Urinary bladder (tissue), 4 donors: ENCODE data around the gene STH. TPM values are rescaled to one million over a fixed set of nuclear protein-coding genes. Genes with fewer than 3 reads are reported as not detected.
"Not testable (repeated sequence)": the region's sequence is repeated elsewhere in the genome, so short reads cannot be mapped to it uniquely, and the experiment has no call there.

Experiments
- DNase-seq: peaks from one replicate; pipeline ENCODE4 v3.0.0-alpha.2; 2015; ENCODE audit errors: extremely low spot score
- H3K27ac ChIP-seq: one replicate; pipeline ENCODE4 v1.5.1; 2013; ENCODE audit warnings: low read depth, mild to moderate bottlenecking, moderate library complexity
- H3K36me3 ChIP-seq: one replicate; pipeline ENCODE4 v1.6.1; 2013; ENCODE audit warnings: mild to moderate bottlenecking, moderate library complexity; ENCODE audit not compliant: insufficient read depth
- H3K4me1 ChIP-seq: one replicate; pipeline ENCODE4 v1.6.1; 2013; ENCODE audit warnings: mild to moderate bottlenecking, moderate library complexity; ENCODE audit not compliant: insufficient read depth
- H3K4me3 ChIP-seq: one replicate; pipeline ENCODE4 v1.5.1; 2013; ENCODE audit warnings: low read depth, low read length
- WGBS: extraction: QIAGEN DNeasy Blood & Tissue Kit; methylation state at CpG from one replicate; pipeline ENCODE4 v1.1.7; 2013; 5-methylcytosine and 5-hydroxymethylcytosine counted together
- polyA plus RNA-seq: library from polyadenylated mRNA; stranded (reverse); fragments of 200-250 nt; gene quantifications from one replicate; pipeline ENCODE4 v1.2.3, GENCODE V29; 2013
- total RNA-seq: library from RNA; depleted of rRNA; stranded (reverse); fragments of >200 nt; gene quantifications from one replicate; pipeline ENCODE4 v1.2.3, GENCODE V29; 2014
- donor health status: healthy with polysubstance abuse.
- donor health status: healthy.

STH gene
- total and polyA plus RNA-seq, 2 donors, result not detected

GRCh38 chr17:46010597-46011186 lies 11.6 kb downstream of the STH start:
- WGBS, result 84% methylated on average over 16 of the region's 16 CpGs
- no peak for DNase-seq

DNA sequence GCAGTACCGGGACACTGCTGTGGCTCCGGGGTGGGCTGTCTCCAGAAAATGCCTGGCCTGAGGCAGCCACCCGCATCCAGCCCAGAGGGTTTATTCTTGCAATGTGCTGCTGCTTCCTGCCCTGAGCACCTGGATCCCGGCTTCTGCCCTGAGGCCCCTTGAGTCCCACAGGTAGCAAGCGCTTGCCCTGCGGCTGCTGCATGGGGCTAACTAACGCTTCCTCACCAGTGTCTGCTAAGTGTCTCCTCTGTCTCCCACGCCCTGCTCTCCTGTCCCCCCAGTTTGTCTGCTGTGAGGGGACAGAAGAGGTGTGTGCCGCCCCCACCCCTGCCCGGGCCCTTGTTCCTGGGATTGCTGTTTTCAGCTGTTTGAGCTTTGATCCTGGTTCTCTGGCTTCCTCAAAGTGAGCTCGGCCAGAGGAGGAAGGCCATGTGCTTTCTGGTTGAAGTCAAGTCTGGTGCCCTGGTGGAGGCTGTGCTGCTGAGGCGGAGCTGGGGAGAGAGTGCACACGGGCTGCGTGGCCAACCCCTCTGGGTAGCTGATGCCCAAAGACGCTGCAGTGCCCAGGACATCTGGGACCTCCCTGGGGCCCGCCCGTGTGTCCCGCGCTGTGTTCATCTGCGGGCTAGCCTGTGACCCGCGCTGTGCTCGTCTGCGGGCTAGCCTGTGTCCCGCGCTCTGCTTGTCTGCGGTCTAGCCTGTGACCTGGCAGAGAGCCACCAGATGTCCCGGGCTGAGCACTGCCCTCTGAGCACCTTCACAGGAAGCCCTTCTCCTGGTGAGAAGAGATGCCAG lies 12.9 kb downstream of the STH start:
- Histone ChIP-seq H3K27ac (no peak overlapping the region), H3K36me3 (no peaks in the 10 kb centered on the region), H3K4me1 (no peaks in the 10 kb centered on the region), H3K4me3 (no peak overlapping the region)
- 88% methylated on average over 28 of the region's 28 CpGs for WGBS
- DNase-seq, result no peak

More at GRCh38 chr17:46010597-46011186, 11.6 kb downstream of the STH start:
- no peak overlapping the region for H3K27ac ChIP-seq
- H3K4me1 ChIP-seq, result no peaks in the 10 kb centered on the region
- H3K36me3 ChIP-seq, result no peaks in the 10 kb centered on the region
- no peak overlapping the region for H3K4me3 ChIP-seq

DNA sequence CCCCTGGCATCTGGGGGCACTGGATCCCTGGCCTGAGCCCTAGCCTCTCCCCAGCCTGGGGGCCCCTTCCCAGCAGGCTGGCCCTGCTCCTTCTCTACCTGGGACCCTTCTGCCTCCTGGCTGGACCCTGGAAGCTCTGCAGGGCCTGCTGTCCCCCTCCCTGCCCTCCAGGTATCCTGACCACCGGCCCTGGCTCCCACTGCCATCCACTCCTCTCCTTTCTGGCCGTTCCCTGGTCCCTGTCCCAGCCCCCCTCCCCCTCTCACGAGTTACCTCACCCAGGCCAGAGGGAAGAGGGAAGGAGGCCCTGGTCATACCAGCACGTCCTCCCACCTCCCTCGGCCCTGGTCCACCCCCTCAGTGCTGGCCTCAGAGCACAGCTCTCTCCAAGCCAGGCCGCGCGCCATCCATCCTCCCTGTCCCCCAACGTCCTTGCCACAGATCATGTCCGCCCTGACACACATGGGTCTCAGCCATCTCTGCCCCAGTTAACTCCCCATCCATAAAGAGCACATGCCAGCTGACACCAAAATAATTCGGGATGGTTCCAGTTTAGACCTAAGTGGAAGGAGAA lies 13.5 kb downstream of the STH start:
- Histone ChIP-seq H3K36me3 (no peaks in the 10 kb centered on the region), H3K4me3 (no peak overlapping the region), H3K4me1 (no peaks in the 10 kb centered on the region), H3K27ac (no peak overlapping the region)
- no peak for DNase-seq
- WGBS, result 87% methylated on average over 11 of the region's 11 CpGs

GRCh38 chr17:46013127-46013501 lies 14.1 kb downstream of the STH start:
- no peak for DNase-seq
- H3K4me3 ChIP-seq, result no peak overlapping the region
- H3K36me3 ChIP-seq, result no peaks in the 10 kb centered on the region
- no peaks in the 10 kb centered on the region for H3K4me1 ChIP-seq
- 94% methylated on average over 7 of the region's 7 CpGs for WGBS
- H3K27ac ChIP-seq, result no peak overlapping the region

DNA sequence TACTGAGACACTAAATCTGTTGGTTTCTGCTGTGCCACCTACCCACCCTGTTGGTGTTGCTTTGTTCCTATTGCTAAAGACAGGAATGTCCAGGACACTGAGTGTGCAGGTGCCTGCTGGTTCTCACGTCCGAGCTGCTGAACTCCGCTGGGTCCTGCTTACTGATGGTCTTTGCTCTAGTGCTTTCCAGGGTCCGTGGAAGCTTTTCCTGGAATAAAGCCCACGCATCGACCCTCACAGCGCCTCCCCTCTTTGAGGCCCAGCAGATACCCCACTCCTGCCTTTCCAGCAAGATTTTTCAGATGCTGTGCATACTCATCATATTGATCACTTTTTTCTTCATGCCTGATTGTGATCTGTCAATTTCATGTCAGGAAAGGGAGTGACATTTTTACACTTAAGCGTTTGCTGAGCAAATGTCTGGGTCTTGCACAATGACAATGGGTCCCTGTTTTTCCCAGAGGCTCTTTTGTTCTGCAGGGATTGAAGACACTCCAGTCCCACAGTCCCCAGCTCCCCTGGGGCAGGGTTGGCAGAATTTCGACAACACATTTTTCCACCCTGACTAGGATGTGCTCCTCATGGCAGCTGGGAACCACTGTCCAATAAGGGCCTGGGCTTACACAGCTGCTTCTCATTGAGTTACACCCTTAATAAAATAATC lies 14.6 kb downstream of the STH start:
- H3K36me3 ChIP-seq, result no peaks in the 10 kb centered on the region
- 68% methylated on average over 9 of the region's 9 CpGs for WGBS
- DNase-seq, result no peak
- H3K4me1 ChIP-seq, result no peaks in the 10 kb centered on the region
- H3K27ac ChIP-seq, result no peak overlapping the region
- no peak overlapping the region for H3K4me3 ChIP-seq

DNA sequence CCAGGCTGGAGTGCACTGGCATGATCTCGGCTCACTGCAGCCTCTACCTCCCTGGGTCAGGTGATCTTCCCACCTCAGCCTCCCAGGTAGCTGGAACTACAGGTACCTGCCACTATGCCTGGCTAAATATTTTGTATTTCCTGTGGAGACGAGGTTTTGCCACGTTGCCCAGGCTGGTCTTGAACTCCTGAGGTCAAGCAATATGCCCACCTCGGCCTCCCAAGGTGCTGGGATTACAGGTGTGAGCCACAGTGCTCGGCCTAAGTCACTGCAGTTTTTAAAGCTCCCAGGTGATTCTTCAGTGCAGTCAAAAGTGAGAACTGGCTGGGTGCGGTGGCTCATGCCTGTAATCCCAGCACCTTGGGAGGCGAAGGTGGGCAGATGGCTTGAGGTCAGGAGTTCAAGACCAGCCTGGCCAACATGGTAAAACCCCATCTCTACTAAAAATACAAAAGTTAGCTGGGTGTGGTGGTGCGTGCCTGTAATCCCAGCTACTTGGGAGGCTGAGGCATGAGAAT lies 20.4 kb downstream of the STH start:
- not testable (repeated sequence) for H3K36me3 ChIP-seq, DNase-seq, H3K27ac ChIP-seq, H3K4me3 ChIP-seq, H3K4me1 ChIP-seq
- WGBS, result 94% methylated on average over 8 of the region's 8 CpGs

DNA sequence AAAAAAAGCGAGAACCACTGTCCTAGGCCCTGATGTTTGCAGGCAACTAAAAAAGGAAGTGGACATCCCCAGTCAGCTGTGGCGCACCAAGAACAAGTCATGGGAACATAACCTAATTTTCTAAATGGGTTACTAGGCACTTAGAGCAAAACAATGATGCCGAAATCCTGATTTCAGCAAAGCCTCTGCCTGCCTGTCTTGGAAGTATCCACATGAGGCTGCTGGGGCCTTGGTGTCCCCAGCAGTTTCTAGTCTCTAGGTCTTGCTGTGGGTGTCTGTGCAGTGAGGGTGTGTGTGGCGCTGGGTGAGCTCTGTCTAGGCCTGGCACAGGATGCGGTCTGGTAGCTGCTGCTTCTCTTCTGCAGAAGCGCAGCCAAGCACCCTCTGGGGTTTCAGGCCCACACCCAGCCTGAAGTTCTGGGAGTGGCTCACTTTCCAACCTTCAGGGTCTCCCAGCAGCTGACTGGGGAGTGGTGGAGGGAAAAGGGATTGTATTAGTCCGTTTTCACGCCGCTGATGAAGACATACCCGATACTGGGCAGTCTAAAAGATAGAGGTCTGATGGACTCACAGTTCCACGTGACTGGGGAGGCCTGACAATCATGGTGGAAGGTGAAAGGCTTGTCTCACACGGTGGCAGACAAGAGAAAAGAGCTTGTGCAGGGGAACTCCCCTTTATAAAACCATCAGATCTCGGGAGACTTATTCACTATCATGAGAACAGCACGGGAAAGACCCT lies 21.1 kb downstream of the STH start:
- 89% methylated on average over 14 of the region's 14 CpGs for WGBS
- H3K4me3 ChIP-seq, result no peak overlapping the region
- no peak overlapping the region for H3K27ac ChIP-seq
- no peaks in the 10 kb centered on the region for H3K4me1 ChIP-seq
- H3K36me3 ChIP-seq, result no peaks in the 10 kb centered on the region
- DNase-seq, result no peak

DNA sequence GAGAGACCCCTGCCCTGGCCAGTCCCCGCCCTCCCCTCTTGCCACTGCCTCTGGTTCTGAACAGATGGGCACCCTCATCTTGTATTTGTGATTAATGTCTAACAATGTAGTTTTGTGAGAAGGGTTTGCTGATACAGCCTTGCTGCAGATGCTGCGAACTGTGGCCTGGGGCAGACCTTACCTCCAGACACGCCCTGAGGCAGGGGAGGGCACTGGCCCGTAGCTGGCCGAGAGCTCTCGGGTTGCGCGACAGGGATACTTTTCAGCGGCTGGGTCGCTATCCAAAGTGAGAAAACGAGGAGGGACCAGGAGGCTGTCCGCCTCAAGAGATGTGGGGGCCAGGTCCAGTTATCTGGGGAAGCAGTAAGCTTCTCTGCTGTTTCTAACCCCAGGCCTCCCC lies 21.9 kb downstream of the STH start:
- Histone ChIP-seq H3K27ac (no peak overlapping the region), H3K4me3 (no peak overlapping the region), H3K4me1 (no peaks in the 10 kb centered on the region), H3K36me3 (no peaks in the 10 kb centered on the region)
- no peak for DNase-seq
- WGBS, result 81% methylated on average over 12 of the region's 12 CpGs

GRCh38 chr17:46023366-46023765 lies 24.3 kb downstream of the STH start:
- H3K27ac ChIP-seq, DNase-seq, H3K4me3 ChIP-seq, H3K4me1 ChIP-seq, H3K36me3 ChIP-seq: not testable (repeated sequence)
- WGBS, result 92% methylated on average over 7 of the region's 7 CpGs

DNA sequence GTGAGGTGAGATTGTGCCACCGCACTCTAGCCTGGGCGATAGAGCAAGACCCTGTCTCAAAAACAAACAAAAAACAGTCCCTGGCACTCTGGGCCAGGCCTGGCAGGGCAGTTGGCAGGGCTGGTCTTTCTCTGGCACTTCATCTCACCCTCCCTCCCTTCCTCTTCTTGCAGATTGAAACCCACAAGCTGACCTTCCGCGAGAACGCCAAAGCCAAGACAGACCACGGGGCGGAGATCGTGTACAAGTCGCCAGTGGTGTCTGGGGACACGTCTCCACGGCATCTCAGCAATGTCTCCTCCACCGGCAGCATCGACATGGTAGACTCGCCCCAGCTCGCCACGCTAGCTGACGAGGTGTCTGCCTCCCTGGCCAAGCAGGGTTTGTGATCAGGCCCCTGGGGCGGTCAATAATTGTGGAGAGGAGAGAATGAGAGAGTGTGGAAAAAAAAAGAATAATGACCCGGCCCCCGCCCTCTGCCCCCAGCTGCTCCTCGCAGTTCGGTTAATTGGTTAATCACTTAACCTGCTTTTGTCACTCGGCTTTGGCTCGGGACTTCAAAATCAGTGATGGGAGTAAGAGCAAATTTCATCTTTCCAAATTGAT lies 24.8 kb downstream of the STH start:
- no peaks in the 10 kb centered on the region for H3K4me1 ChIP-seq
- no peak for DNase-seq
- WGBS, result 92% methylated on average over 24 of the region's 24 CpGs
- H3K36me3 ChIP-seq, result no peaks in the 10 kb centered on the region
- no peak overlapping the region for H3K4me3 ChIP-seq
- H3K27ac ChIP-seq, result no peak overlapping the region

DNA sequence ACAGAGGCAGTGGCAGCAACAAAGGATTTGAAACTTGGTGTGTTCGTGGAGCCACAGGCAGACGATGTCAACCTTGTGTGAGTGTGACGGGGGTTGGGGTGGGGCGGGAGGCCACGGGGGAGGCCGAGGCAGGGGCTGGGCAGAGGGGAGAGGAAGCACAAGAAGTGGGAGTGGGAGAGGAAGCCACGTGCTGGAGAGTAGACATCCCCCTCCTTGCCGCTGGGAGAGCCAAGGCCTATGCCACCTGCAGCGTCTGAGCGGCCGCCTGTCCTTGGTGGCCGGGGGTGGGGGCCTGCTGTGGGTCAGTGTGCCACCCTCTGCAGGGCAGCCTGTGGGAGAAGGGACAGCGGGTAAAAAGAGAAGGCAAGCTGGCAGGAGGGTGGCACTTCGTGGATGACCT lies 25.5 kb downstream of the STH start:
- Histone ChIP-seq H3K4me3 (no peak overlapping the region), H3K4me1 (no peaks in the 10 kb centered on the region), H3K36me3 (no peaks in the 10 kb centered on the region), H3K27ac (no peak overlapping the region)
- DNase-seq, result no peak
- 81% methylated on average over 14 of the region's 14 CpGs for WGBS

DNA sequence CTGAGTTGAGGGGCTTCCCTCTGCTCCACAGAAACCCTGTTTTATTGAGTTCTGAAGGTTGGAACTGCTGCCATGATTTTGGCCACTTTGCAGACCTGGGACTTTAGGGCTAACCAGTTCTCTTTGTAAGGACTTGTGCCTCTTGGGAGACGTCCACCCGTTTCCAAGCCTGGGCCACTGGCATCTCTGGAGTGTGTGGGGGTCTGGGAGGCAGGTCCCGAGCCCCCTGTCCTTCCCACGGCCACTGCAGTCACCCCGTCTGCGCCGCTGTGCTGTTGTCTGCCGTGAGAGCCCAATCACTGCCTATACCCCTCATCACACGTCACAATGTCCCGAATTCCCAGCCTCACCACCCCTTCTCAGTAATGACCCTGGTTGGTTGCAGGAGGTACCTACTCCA lies 26.0 kb downstream of the STH start:
- 83% methylated on average over 10 of the region's 10 CpGs for WGBS
- Histone ChIP-seq H3K4me3 (no peak overlapping the region), H3K4me1 (no peaks in the 10 kb centered on the region), H3K36me3 (no peaks in the 10 kb centered on the region), H3K27ac (no peak overlapping the region)
- DNase-seq, result no peak
